Neural progenitor cell (in vitro differentiated cells): ENCODE measurements around the gene GNB5. TPM values are rescaled to one million over a fixed set of nuclear protein-coding genes. Genes with fewer than 3 reads are reported as not detected.

Experiments
- DNase-seq: peaks from one replicate; pipeline ENCODE4 v3.0.0-alpha.2; 2016; ENCODE audit warnings: low spot score
- H2AFZ ChIP-seq: fragments of 200-600 bp; sonication (generic); replicated peaks from 2 replicates; pipeline ENCODE4 v1.6.1; 2016; ENCODE audit warnings: antibody characterized with exemption
- H3F3A ChIP-seq: fragments of 200-600 bp; sonication (generic); 2 replicates; pipeline ENCODE4 v1.6.1; 2016; ENCODE audit warnings: antibody characterized with exemption, low read depth
- H3K27ac ChIP-seq: fragments of 200-600 bp; sonication (generic); 2 replicates; pipeline ENCODE4 v1.5.1; 2016; ENCODE audit warnings: mild to moderate bottlenecking
- H3K27me3 ChIP-seq: fragments of 200-600 bp; sonication (generic); 2 replicates; pipeline ENCODE4 v1.6.1; 2016; ENCODE audit warnings: mild to moderate bottlenecking, moderate library complexity
- H3K36me3 ChIP-seq: fragments of 200-600 bp; sonication (generic); 2 replicates; pipeline ENCODE4 v1.5.1; 2016
- H3K4me1 ChIP-seq: fragments of 200-600 bp; sonication (generic); 2 replicates; pipeline ENCODE4 v1.6.1; 2016; ENCODE audit warnings: mixed run types
- H3K4me2 ChIP-seq: fragments of 200-600 bp; sonication (generic); 2 replicates; pipeline ENCODE4 v1.6.1; 2016
- H3K4me3 ChIP-seq: fragments of 200-600 bp; sonication (generic); 2 replicates; pipeline ENCODE4 v1.5.1; 2016
- H3K79me2 ChIP-seq: fragments of 200-600 bp; sonication (generic); 2 replicates; pipeline ENCODE4 v1.6.1; 2016; ENCODE audit warnings: low read depth
- H3K9ac ChIP-seq: fragments of 200-600 bp; sonication (generic); 2 replicates; pipeline ENCODE4 v1.6.1; 2016
- H3K9me3 ChIP-seq: fragments of 200-600 bp; sonication (generic); 2 replicates; pipeline ENCODE4 v1.5.1; 2016; ENCODE audit warnings: low read depth
- H4K20me1 ChIP-seq: fragments of 200-600 bp; sonication (generic); 2 replicates; pipeline ENCODE4 v1.6.1; 2016; ENCODE audit warnings: low read depth
- H3K27ac Mint-ChIP-seq: 3 replicates; pipeline ENCODE4 v1.8.0; 2021; ENCODE audit warnings: mixed read lengths
- H3K27me3 Mint-ChIP-seq: 2 replicates; pipeline ENCODE4 v1.8.0; 2022; ENCODE audit warnings: low read depth, mild to moderate bottlenecking, inconsistent platforms, moderate library complexity, mixed read lengths; ENCODE audit not compliant: insufficient read depth
- H3K36me3 Mint-ChIP-seq: 3 replicates; pipeline ENCODE4 v1.8.0; 2021; ENCODE audit warnings: mixed read lengths
- H3K4me1 Mint-ChIP-seq: 3 replicates; pipeline ENCODE4 v1.8.0; 2021; ENCODE audit warnings: mixed read lengths
- H3K4me3 Mint-ChIP-seq: 3 replicates; pipeline ENCODE4 v1.8.0; 2021; ENCODE audit warnings: mild to moderate bottlenecking, moderate library complexity, mixed read lengths
- H3K9me3 Mint-ChIP-seq: 3 replicates; pipeline ENCODE4 v1.8.0; 2020; ENCODE audit warnings: mixed read lengths
- CTCF ChIP-seq: fragments of 200-600 bp; sonication (generic); IDR thresholded peaks from 2 replicates; pipeline ENCODE4 v1.5.1; 2017; ENCODE audit warnings: antibody characterized with exemption, mild to moderate bottlenecking
- EZH2 ChIP-seq: fragments of 200-600 bp; sonication (generic); IDR thresholded peaks from 2 replicates; pipeline ENCODE4 v1.6.1; 2017; ENCODE audit warnings: antibody characterized with exemption, mild to moderate bottlenecking, moderate library complexity
- EZH2phosphoT487 ChIP-seq: fragments of 200-600 bp; sonication (generic); IDR thresholded peaks from 2 replicates; pipeline ENCODE4 v1.6.1; 2017; ENCODE audit warnings: antibody characterized with exemption
- total RNA-seq: library from RNA; depleted of rRNA; stranded (reverse); fragments of >200 nt; gene quantifications from 2 replicates; pipeline ENCODE4 v1.2.3, GENCODE V29; 2015; ENCODE audit warnings: low replicate concordance

The GNB5 gene
- total RNA-seq, 1 donor from 2014 or later, result 36.0 TPM

GRCh38 chr15:52133510-52134220 lies 57.5 kb downstream of the GNB5 start:
- Mint-ChIP-seq H3K36me3 (peaks cover 14% of the 10 kb centered on the region), H3K9me3 (no peaks in the 10 kb centered on the region), H3K27ac (no peak overlapping the region), H3K4me1 (peaks cover 7% of the 10 kb centered on the region), H3K4me3 (no peak overlapping the region), H3K27me3 (no peaks in the 10 kb centered on the region)
- Histone ChIP-seq H4K20me1 (no peaks in the 10 kb centered on the region), H3K4me3 (no peak overlapping the region), H3K9ac (no peak overlapping the region), H3K36me3 (no peaks in the 10 kb centered on the region), H2AFZ (no peak overlapping the region), H3K27me3 (no peaks in the 10 kb centered on the region), H3K4me1 (no peaks in the 10 kb centered on the region), H3K4me2 (no peak overlapping the region), H3K9me3 (no peaks in the 10 kb centered on the region), H3F3A (no peaks in the 10 kb centered on the region), H3K79me2 (no peaks in the 10 kb centered on the region), H3K27ac (no peak overlapping the region)
- TF ChIP-seq CTCF (no peak), EZH2 (no peak), EZH2phosphoT487 (no peak)
- DNase-seq, result no peak

- no peak overlapping the region for H2AFZ ChIP-seq
- no peak for DNase-seq
- no peak overlapping the region for H3K9ac ChIP-seq
- H3K9me3 ChIP-seq, result no peaks in the 10 kb centered on the region
- no peak overlapping the region for H3K27ac ChIP-seq
- Mint-ChIP-seq H3K27ac (no peak overlapping the region), H3K4me3 (no peak overlapping the region), H3K27me3 (no peaks in the 10 kb centered on the region), H3K9me3 (no peaks in the 10 kb centered on the region), H3K36me3 (peaks cover 16% of the 10 kb centered on the region), H3K4me1 (peaks cover 7% of the 10 kb centered on the region)
- H3F3A ChIP-seq, result no peaks in the 10 kb centered on the region
- H3K79me2 ChIP-seq, result no peaks in the 10 kb centered on the region
- no peaks in the 10 kb centered on the region for H3K36me3 ChIP-seq
- TF ChIP-seq EZH2phosphoT487, result no peak
- TF ChIP-seq EZH2, result no peak
- no peak for TF ChIP-seq CTCF
- no peak overlapping the region for H3K4me2 ChIP-seq
- no peak overlapping the region for H3K4me3 ChIP-seq
- H3K27me3 ChIP-seq, result no peaks in the 10 kb centered on the region
- no peaks in the 10 kb centered on the region for H3K4me1 ChIP-seq
- H4K20me1 ChIP-seq, result no peaks in the 10 kb centered on the region
These were observed 59.1 kb downstream of the GNB5 start for GRCh38 chr15:52132066-52132465.

- Histone ChIP-seq H3K4me2 (no peak overlapping the region), H4K20me1 (no peaks in the 10 kb centered on the region), H3K79me2 (no peaks in the 10 kb centered on the region), H3K9ac (no peak overlapping the region), H3K27ac (no peak overlapping the region), H2AFZ (no peak overlapping the region), H3K9me3 (no peaks in the 10 kb centered on the region), H3K4me1 (no peaks in the 10 kb centered on the region), H3K36me3 (no peaks in the 10 kb centered on the region), H3F3A (no peaks in the 10 kb centered on the region), H3K27me3 (no peaks in the 10 kb centered on the region), H3K4me3 (no peak overlapping the region)
- no peaks in the 10 kb centered on the region for H3K4me1 Mint-ChIP-seq
- peaks cover 14% of the 10 kb centered on the region for H3K36me3 Mint-ChIP-seq
- no peak overlapping the region for H3K4me3 Mint-ChIP-seq
- no peak overlapping the region for H3K27ac Mint-ChIP-seq
- H3K27me3 Mint-ChIP-seq, result no peaks in the 10 kb centered on the region
- no peak for TF ChIP-seq EZH2phosphoT487
- TF ChIP-seq CTCF, result no peak
- no peak for TF ChIP-seq EZH2
- no peaks in the 10 kb centered on the region for H3K9me3 Mint-ChIP-seq
- DNase-seq, result no peak
These were observed 62.6 kb downstream of the GNB5 start for GRCh38 chr15:52128568-52128967.
